ENCODE results near the gene NSMCE1.
"Not testable (repeated sequence)": the region's sequence is repeated elsewhere in the genome, so short reads cannot be mapped to it uniquely, and the experiment has no call there.

The NSMCE1 gene

GRCh38 chr16:27252206-27252585 is 16.4 kb downstream of the NSMCE1 start:
- TF ChIP-seq CTCF (IDR thresholded peaks at IDR 0.05; ENCODE audit: extremely low read depth, insufficient read depth, missing control alignments): no peak
- in situ Hi-C loops (cut with MboI; ENCODE audit: low pct_unique_long_range_greater_than_20kb, low sequenced_read_pairs, unreplicated experiment): no loop called here
- DNase-seq (ENCODE audit: low spot score): no peak

GRCh38 chr16:27251541-27252205 is 16.9 kb downstream of the NSMCE1 start:
- DNase-seq (ENCODE audit: low spot score): no peak
- in situ Hi-C loops (cut with MboI; ENCODE audit: low pct_unique_long_range_greater_than_20kb, low sequenced_read_pairs, unreplicated experiment): no loop called here
- no peak for TF ChIP-seq CTCF (IDR thresholded peaks at IDR 0.05; ENCODE audit: extremely low read depth, insufficient read depth, missing control alignments)

GRCh38 chr16:27248886-27249285 is 19.7 kb downstream of the NSMCE1 start:
- DNase-seq (ENCODE audit: low spot score); in situ Hi-C loops (cut with MboI; ENCODE audit: low pct_unique_long_range_greater_than_20kb, low sequenced_read_pairs, unreplicated experiment): not testable (repeated sequence)

GRCh38 chr16:27248036-27248435 is 20.5 kb downstream of the NSMCE1 start:
- in situ Hi-C loops (cut with MboI; ENCODE audit: low pct_unique_long_range_greater_than_20kb, low sequenced_read_pairs, unreplicated experiment): no loop called here
- no peak for DNase-seq (ENCODE audit: low spot score)
- no peak for TF ChIP-seq CTCF (IDR thresholded peaks at IDR 0.05; ENCODE audit: extremely low read depth, insufficient read depth, missing control alignments)

GRCh38 chr16:27247076-27247475 is 21.5 kb downstream of the NSMCE1 start:
- in situ Hi-C loops (cut with MboI; ENCODE audit: low pct_unique_long_range_greater_than_20kb, low sequenced_read_pairs, unreplicated experiment): not testable (repeated sequence)

GRCh38 chr16:27246439-27246838 is 22.1 kb downstream of the NSMCE1 start:
- no peak for DNase-seq (ENCODE audit: low spot score)
- no peak for TF ChIP-seq CTCF (IDR thresholded peaks at IDR 0.05; ENCODE audit: extremely low read depth, insufficient read depth, missing control alignments)
- in situ Hi-C loops (cut with MboI; ENCODE audit: low pct_unique_long_range_greater_than_20kb, low sequenced_read_pairs, unreplicated experiment): no loop called here

More at GRCh38 chr16:27247076-27247475, 21.5 kb downstream of the NSMCE1 start:
- DNase-seq (ENCODE audit: low spot score): not testable (repeated sequence)

GRCh38 chr16:27245276-27246172 is 23.0 kb downstream of the NSMCE1 start:
- in situ Hi-C loops (cut with MboI; ENCODE audit: low pct_unique_long_range_greater_than_20kb, low sequenced_read_pairs, unreplicated experiment): no loop called here
- no peak for TF ChIP-seq CTCF (IDR thresholded peaks at IDR 0.05; ENCODE audit: extremely low read depth, insufficient read depth, missing control alignments)
- DNase-seq (ENCODE audit: low spot score): no peak
